GM21737 (cell line): ENCODE results near the gene HSPA12B.
A peak's percentile ranks its signal among the peaks of the same experiment; 100 is the strongest.

ENCODE experiments used
- ATAC-seq: cut with Tn5 transposase; IDR thresholded peaks from one replicate; pipeline ENCODE4 v1.9.1; 2021; ENCODE audit warnings: mild to moderate bottlenecking, moderate library complexity; ENCODE audit not compliant: unreplicated experiment

Gene HSPA12B

GRCh38 chr20:3765171-3765882 lies 32.8 kb downstream of the HSPA12B start:
- no peak for ATAC-seq

GRCh38 chr20:3766422-3767109 lies 34.1 kb downstream of the HSPA12B start:
- no peak for ATAC-seq

- ATAC-seq: no peak
Measured at GRCh38 chr20:3767110-3767426, 34.6 kb downstream of the HSPA12B start.

GRCh38 chr20:3767427-3768341 lies 35.2 kb downstream of the HSPA12B start, which contains the start of gene ADISSP:
TSS of gene ADISSP (minus strand) at chr20:3767753. CDS start at chr20:3760100, 7,653 bp downstream.
- peak; percentile 93 for ATAC-seq

- peak; percentile 38 for ATAC-seq
Measured at GRCh38 chr20:3768342-3769130, 36.1 kb downstream of the HSPA12B start.

GRCh38 chr20:3771552-3772058 lies 39.1 kb downstream of the HSPA12B start:
- ATAC-seq: no peak

GRCh38 chr20:3775457-3776108 lies 43.1 kb downstream of the HSPA12B start:
- no peak for ATAC-seq

GRCh38 chr20:3777381-3777715 lies 44.9 kb downstream of the HSPA12B start:
- no peak for ATAC-seq

- no peak for ATAC-seq
Measured at GRCh38 chr20:3777716-3778629, 45.5 kb downstream of the HSPA12B start.

GRCh38 chr20:3778976-3779375 lies 46.5 kb downstream of the HSPA12B start:
- no peak for ATAC-seq

- no peak for ATAC-seq
Measured at GRCh38 chr20:3781153-3781910, 48.8 kb downstream of the HSPA12B start, which contains the start of gene SPEF1. TSS of gene SPEF1 (minus strand) at chr20:3781448. CDS start at chr20:3781287, 161 bp downstream.

- ATAC-seq: no peak
Measured at GRCh38 chr20:3782597-3782996, 50.1 kb downstream of the HSPA12B start.

- ATAC-seq: no peak
Measured at GRCh38 chr20:3783068-3783489, 50.6 kb downstream of the HSPA12B start.

- no peak for ATAC-seq
Measured at GRCh38 chr20:3783511-3784195, 51.2 kb downstream of the HSPA12B start.

GRCh38 chr20:3784216-3784853 lies 51.9 kb downstream of the HSPA12B start:
- no peak for ATAC-seq

- ATAC-seq: no peak
Measured at GRCh38 chr20:3784863-3785239, 52.4 kb downstream of the HSPA12B start.
